ENCODE data around the gene ARL4D. TPM values are rescaled to one million over a fixed set of nuclear protein-coding genes. Genes with fewer than 3 reads are reported as not detected.

The ARL4D gene
- polyA plus RNA-seq, 1 donor from 2014 or later, result 10.6 TPM

GRCh38 chr17:43350888-43351361 is 47.9 kb upstream of the ARL4D start:
- H3K4me2 ChIP-seq (ENCODE audit: low read length), result no peak overlapping the region
- no peak overlapping the region for H3K9ac ChIP-seq (ENCODE audit: low read length)
- no peaks in the 10 kb centered on the region for H3K79me2 ChIP-seq (replicated peaks; ENCODE audit: insufficient read depth, low read length)
- H3K4me3 ChIP-seq (ENCODE audit: low read length), result no peak overlapping the region
- H4K20me1 ChIP-seq (ENCODE audit: insufficient read depth), result no peaks in the 10 kb centered on the region
- no peak overlapping the region for H2AFZ ChIP-seq (ENCODE audit: low read depth, low read length)
- TF ChIP-seq POLR2AphosphoS5 (IDR thresholded peaks at IDR 0.05) (no peak), TAF1 (IDR thresholded peaks at IDR 0.05; ENCODE audit: low read depth) (no peak), REST (IDR thresholded peaks at IDR 0.05; ENCODE audit: borderline replicate concordance) (no peak), MXI1 (conservative IDR thresholded peaks at IDR 0.05; ENCODE audit: poor library complexity, severe bottlenecking) (no peak), EP300 (conservative IDR thresholded peaks at IDR 0.05; ENCODE audit: poor library complexity, severe bottlenecking) (no peak), SMC3 (conservative IDR thresholded peaks at IDR 0.05; ENCODE audit: poor library complexity) (no peak), EZH2 (IDR thresholded peaks at IDR 0.05; ENCODE audit: borderline replicate concordance, insufficient read depth, low read length, poor library complexity, severe bottlenecking) (no peak), RAD21 (conservative IDR thresholded peaks at IDR 0.05) (no peak), CTCF (IDR thresholded peaks at IDR 0.05; ENCODE audit: poor library complexity, severe bottlenecking) (no peak)
- peaks cover 15% of the 10 kb centered on the region for H3K9me3 ChIP-seq (ENCODE audit: low read length)
- H3K9me2 ChIP-seq (ENCODE audit: insufficient read depth, low read length), result no peaks in the 10 kb centered on the region
- no peaks in the 10 kb centered on the region for H3F3A ChIP-seq (ENCODE audit: insufficient read depth, low read length, poor library complexity, severe bottlenecking)
- peak overlapping the region; percentile 55 for H3K27ac ChIP-seq (ENCODE audit: low read length)
- no peaks in the 10 kb centered on the region for H3K36me3 ChIP-seq (ENCODE audit: insufficient read depth, low read length)
- H3K27me3 ChIP-seq (ENCODE audit: insufficient read depth, low read depth, low read length), result no peaks in the 10 kb centered on the region

- Histone ChIP-seq H3K4me3 (ENCODE audit: low read length) (no peak overlapping the region), H3K9me2 (ENCODE audit: insufficient read depth, low read length) (no peaks in the 10 kb centered on the region), H3K4me2 (ENCODE audit: low read length) (no peak overlapping the region), H3K79me2 (replicated peaks; ENCODE audit: insufficient read depth, low read length) (no peaks in the 10 kb centered on the region), H3K9ac (ENCODE audit: low read length) (no peak overlapping the region), H2AFZ (ENCODE audit: low read depth, low read length) (no peak overlapping the region), H3F3A (ENCODE audit: insufficient read depth, low read length, poor library complexity, severe bottlenecking) (no peaks in the 10 kb centered on the region), H3K27ac (ENCODE audit: low read length) (peak overlapping the region; percentile 55), H4K20me1 (ENCODE audit: insufficient read depth) (no peaks in the 10 kb centered on the region), H3K36me3 (ENCODE audit: insufficient read depth, low read length) (no peaks in the 10 kb centered on the region), H3K27me3 (ENCODE audit: insufficient read depth, low read depth, low read length) (no peaks in the 10 kb centered on the region), H3K9me3 (ENCODE audit: low read length) (peaks cover 15% of the 10 kb centered on the region)
- TF ChIP-seq CTCF (IDR thresholded peaks at IDR 0.05; ENCODE audit: poor library complexity, severe bottlenecking), result no peak
- TF ChIP-seq REST (IDR thresholded peaks at IDR 0.05; ENCODE audit: borderline replicate concordance), result no peak
- TF ChIP-seq EZH2 (IDR thresholded peaks at IDR 0.05; ENCODE audit: borderline replicate concordance, insufficient read depth, low read length, poor library complexity, severe bottlenecking), result no peak
- TF ChIP-seq MXI1 (conservative IDR thresholded peaks at IDR 0.05; ENCODE audit: poor library complexity, severe bottlenecking), result no peak
- peak; percentile 50 for TF ChIP-seq POLR2AphosphoS5 (IDR thresholded peaks at IDR 0.05)
- peak; percentile 89 for TF ChIP-seq EP300 (conservative IDR thresholded peaks at IDR 0.05; ENCODE audit: poor library complexity, severe bottlenecking)
- TF ChIP-seq RAD21 (conservative IDR thresholded peaks at IDR 0.05), result no peak
- TF ChIP-seq TAF1 (IDR thresholded peaks at IDR 0.05; ENCODE audit: low read depth), result no peak
- no peak for TF ChIP-seq SMC3 (conservative IDR thresholded peaks at IDR 0.05; ENCODE audit: poor library complexity)
These were observed 47.1 kb upstream of the ARL4D start for GRCh38 chr17:43351691-43352090.
